Liver (tissue), 9 donors: ENCODE data around the gene F2RL1. TPM values are rescaled to one million over a fixed set of nuclear protein-coding genes. Genes with fewer than 3 reads are reported as not detected.

Experiments
- DNase-seq: peaks from one replicate; pipeline ENCODE4 v3.0.0-alpha.2; 2017; ENCODE audit warnings: low spot score
- H3K27ac ChIP-seq, 2 donors: one replicate each; pipeline ENCODE4 v1.7.0; 2013; ENCODE audit warnings: inconsistent platforms in 2 of 2, low read length in 2 of 2, control low read depth in 1 of 2, low read depth in 1 of 2, mild to moderate bottlenecking in 1 of 2
- H3K27me3 ChIP-seq, 4 donors: one replicate each; pipeline versions ENCODE4 v1.6.1 to v1.7.0; 2013; ENCODE audit warnings: low read length in 3 of 4, inconsistent platforms in 1 of 4, mild to moderate bottlenecking in 1 of 4, moderate library complexity in 1 of 4; ENCODE audit not compliant: control insufficient read depth in 4 of 4, insufficient read depth in 4 of 4
- H3K36me3 ChIP-seq, 4 donors: one replicate each; pipeline versions ENCODE4 v1.6.1 to v1.7.0; 2013; ENCODE audit warnings: low read length in 3 of 4, mild to moderate bottlenecking in 3 of 4, low read depth in 1 of 4, moderate library complexity in 1 of 4; ENCODE audit not compliant: control insufficient read depth in 4 of 4, insufficient read depth in 3 of 4
- H3K4me1 ChIP-seq, 4 donors: one replicate each; pipeline versions ENCODE4 v1.6.1 to v1.7.0; 2013; ENCODE audit warnings: low read length in 3 of 4, mild to moderate bottlenecking in 3 of 4, moderate library complexity in 1 of 4; ENCODE audit not compliant: control insufficient read depth in 4 of 4, insufficient read depth in 4 of 4
- H3K4me3 ChIP-seq, 3 donors: one replicate each; pipeline versions ENCODE4 v1.6.1 to v1.7.0; 2013; ENCODE audit warnings: low read length in 3 of 3, control low read depth in 1 of 3, low read depth in 1 of 3, mild to moderate bottlenecking in 1 of 3
- H3K9ac ChIP-seq, 2 donors: one replicate each; pipeline ENCODE4 v1.7.0; 2013; ENCODE audit warnings: low read length in 2 of 2, mild to moderate bottlenecking in 2 of 2, moderate library complexity in 2 of 2, control low read depth in 1 of 2, low read depth in 1 of 2
- H3K9me3 ChIP-seq, 4 donors: one replicate each; pipeline versions ENCODE4 v1.6.1 to v1.7.0; 2013; ENCODE audit warnings: low read length in 3 of 4; ENCODE audit not compliant: control insufficient read depth in 4 of 4
- EGR1 ChIP-seq, 2 donors: IDR thresholded peaks; 2 replicates each; pipeline ENCODE4 v1.6.1; 2016 to 2018; ENCODE audit warnings: antibody characterized with exemption in 2 of 2, low read depth in 2 of 2
- FOXA1 ChIP-seq: IDR thresholded peaks from 2 replicates; pipeline ENCODE4 v1.6.1; 2016; ENCODE audit warnings: antibody characterized with exemption
- FOXA2 ChIP-seq: IDR thresholded peaks from 2 replicates; pipeline ENCODE4 v1.6.1; 2016; ENCODE audit warnings: antibody characterized with exemption
- GABPA ChIP-seq, 2 donors: IDR thresholded peaks in 1 of 2; conservative IDR thresholded peaks in 1 of 2; 2 replicates each; pipeline ENCODE4 v1.6.1; 2016; ENCODE audit warnings: antibody characterized with exemption in 2 of 2, mild to moderate bottlenecking in 1 of 2, moderate library complexity in 1 of 2
- HNF4G ChIP-seq: IDR thresholded peaks from 2 replicates; pipeline ENCODE4 v1.6.1; 2016; ENCODE audit warnings: antibody characterized with exemption
- JUND ChIP-seq, 2 donors: IDR thresholded peaks; 2 replicates each; pipeline ENCODE4 v1.6.1; 2016; ENCODE audit warnings: antibody characterized with exemption in 2 of 2
- NR2F2 ChIP-seq: IDR thresholded peaks from 2 replicates; pipeline ENCODE4 v1.6.1; 2016; ENCODE audit warnings: antibody characterized with exemption
- RAD21 ChIP-seq, 2 donors: IDR thresholded peaks; 2 replicates each; pipeline ENCODE4 v1.6.1; 2016; ENCODE audit warnings: antibody characterized with exemption in 2 of 2, mild to moderate bottlenecking in 2 of 2
- SP1 ChIP-seq: IDR thresholded peaks from 2 replicates; pipeline ENCODE4 v1.6.1; 2018; ENCODE audit warnings: antibody characterized with exemption, mild to moderate bottlenecking
- YY1 ChIP-seq: IDR thresholded peaks from 2 replicates; pipeline ENCODE4 v1.6.1; 2016; ENCODE audit warnings: antibody characterized with exemption, mild to moderate bottlenecking
- WGBS: extraction: QIAGEN DNeasy Blood & Tissue Kit; methylation state at CpG from one replicate; pipeline ENCODE4 v1.1.7; 2013; 5-methylcytosine and 5-hydroxymethylcytosine counted together
- polyA plus RNA-seq, 2 donors: library from polyadenylated mRNA; stranded (reverse) in 1 of 2; unstranded in 1 of 2; fragments of 200-250 nt in 1 of 2; fragments of >200 nt in 1 of 2; fragmentation: Nextera tagmentation in 1 of 2; extraction: Ambion mirVana in 1 of 2; gene quantifications; one replicate each; pipeline versions ENCODE4 v1.2.1 to v1.2.3, GENCODE V29; 2013 to 2015
- total RNA-seq, 2 donors: library from RNA; depleted of rRNA; stranded (reverse); fragments of >200 nt; gene quantifications; one replicate each; pipeline ENCODE4 v1.2.3, GENCODE V29; 2014
- TF ChIP-seq, protein P1 (sequence below): fragments of 150-350 bp; IDR thresholded peaks from 2 replicates; pipeline ENCODE4 v1.5.1; 2017; ENCODE audit warnings: improper control_type of control experiment, low read depth, low read length; ENCODE audit not compliant: missing input control
- TF ChIP-seq, protein P2 (sequence below): IDR thresholded peaks from 2 replicates; pipeline ENCODE4 v1.6.1; 2016; ENCODE audit warnings: antibody characterized with exemption
- TF ChIP-seq, protein P3 (sequence below): IDR thresholded peaks from 2 replicates; pipeline ENCODE4 v1.6.1; 2016; ENCODE audit warnings: antibody characterized with exemption, mild to moderate bottlenecking
- TF ChIP-seq, protein P4 (sequence below): IDR thresholded peaks from 2 replicates; pipeline ENCODE4 v1.6.1; 2016; ENCODE audit warnings: antibody characterized with exemption
- donor health status: healthy.
- donor health status: healthy.
- donor health status: healthy.
- donor health status: healthy.
- donor health status: healthy.

F2RL1 gene
- total and polyA plus RNA-seq, 4 donors, result 3.1 to 8.9 (median 5.7) TPM

GRCh38 chr5:76861612-76862011 is 42.8 kb downstream of the F2RL1 start (continued):
- TF ChIP-seq, protein P1, sequence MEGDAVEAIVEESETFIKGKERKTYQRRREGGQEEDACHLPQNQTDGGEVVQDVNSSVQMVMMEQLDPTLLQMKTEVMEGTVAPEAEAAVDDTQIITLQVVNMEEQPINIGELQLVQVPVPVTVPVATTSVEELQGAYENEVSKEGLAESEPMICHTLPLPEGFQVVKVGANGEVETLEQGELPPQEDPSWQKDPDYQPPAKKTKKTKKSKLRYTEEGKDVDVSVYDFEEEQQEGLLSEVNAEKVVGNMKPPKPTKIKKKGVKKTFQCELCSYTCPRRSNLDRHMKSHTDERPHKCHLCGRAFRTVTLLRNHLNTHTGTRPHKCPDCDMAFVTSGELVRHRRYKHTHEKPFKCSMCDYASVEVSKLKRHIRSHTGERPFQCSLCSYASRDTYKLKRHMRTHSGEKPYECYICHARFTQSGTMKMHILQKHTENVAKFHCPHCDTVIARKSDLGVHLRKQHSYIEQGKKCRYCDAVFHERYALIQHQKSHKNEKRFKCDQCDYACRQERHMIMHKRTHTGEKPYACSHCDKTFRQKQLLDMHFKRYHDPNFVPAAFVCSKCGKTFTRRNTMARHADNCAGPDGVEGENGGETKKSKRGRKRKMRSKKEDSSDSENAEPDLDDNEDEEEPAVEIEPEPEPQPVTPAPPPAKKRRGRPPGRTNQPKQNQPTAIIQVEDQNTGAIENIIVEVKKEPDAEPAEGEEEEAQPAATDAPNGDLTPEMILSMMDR, result no peak

GRCh38 chr5:76863001-76863400 is 44.2 kb downstream of the F2RL1 start:
- no peaks in the 10 kb centered on the region for H3K27me3 ChIP-seq
- TF ChIP-seq, protein P2, sequence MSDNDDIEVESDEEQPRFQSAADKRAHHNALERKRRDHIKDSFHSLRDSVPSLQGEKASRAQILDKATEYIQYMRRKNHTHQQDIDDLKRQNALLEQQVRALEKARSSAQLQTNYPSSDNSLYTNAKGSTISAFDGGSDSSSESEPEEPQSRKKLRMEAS, result no peak
- TF ChIP-seq NR2F2 (no peak), SP1 (no peak), GABPA (IDR thresholded peaks at IDR 0.05 in 1 of 2, conservative IDR thresholded peaks at IDR 0.05 in 1 of 2) (no peak), JUND (IDR thresholded peaks at IDR 0.05) (no peak), HNF4G (no peak)
- TF ChIP-seq, protein P3, sequence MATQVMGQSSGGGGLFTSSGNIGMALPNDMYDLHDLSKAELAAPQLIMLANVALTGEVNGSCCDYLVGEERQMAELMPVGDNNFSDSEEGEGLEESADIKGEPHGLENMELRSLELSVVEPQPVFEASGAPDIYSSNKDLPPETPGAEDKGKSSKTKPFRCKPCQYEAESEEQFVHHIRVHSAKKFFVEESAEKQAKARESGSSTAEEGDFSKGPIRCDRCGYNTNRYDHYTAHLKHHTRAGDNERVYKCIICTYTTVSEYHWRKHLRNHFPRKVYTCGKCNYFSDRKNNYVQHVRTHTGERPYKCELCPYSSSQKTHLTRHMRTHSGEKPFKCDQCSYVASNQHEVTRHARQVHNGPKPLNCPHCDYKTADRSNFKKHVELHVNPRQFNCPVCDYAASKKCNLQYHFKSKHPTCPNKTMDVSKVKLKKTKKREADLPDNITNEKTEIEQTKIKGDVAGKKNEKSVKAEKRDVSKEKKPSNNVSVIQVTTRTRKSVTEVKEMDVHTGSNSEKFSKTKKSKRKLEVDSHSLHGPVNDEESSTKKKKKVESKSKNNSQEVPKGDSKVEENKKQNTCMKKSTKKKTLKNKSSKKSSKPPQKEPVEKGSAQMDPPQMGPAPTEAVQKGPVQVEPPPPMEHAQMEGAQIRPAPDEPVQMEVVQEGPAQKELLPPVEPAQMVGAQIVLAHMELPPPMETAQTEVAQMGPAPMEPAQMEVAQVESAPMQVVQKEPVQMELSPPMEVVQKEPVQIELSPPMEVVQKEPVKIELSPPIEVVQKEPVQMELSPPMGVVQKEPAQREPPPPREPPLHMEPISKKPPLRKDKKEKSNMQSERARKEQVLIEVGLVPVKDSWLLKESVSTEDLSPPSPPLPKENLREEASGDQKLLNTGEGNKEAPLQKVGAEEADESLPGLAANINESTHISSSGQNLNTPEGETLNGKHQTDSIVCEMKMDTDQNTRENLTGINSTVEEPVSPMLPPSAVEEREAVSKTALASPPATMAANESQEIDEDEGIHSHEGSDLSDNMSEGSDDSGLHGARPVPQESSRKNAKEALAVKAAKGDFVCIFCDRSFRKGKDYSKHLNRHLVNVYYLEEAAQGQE, result no peak
- no peak overlapping the region for H3K4me3 ChIP-seq
- peaks cover 0 to 2% (median 0%) of the 10 kb centered on the region in 4 donors for H3K4me1 ChIP-seq
- no peak for DNase-seq
- no peaks in the 10 kb centered on the region for H3K9me3 ChIP-seq
- no peaks in the 10 kb centered on the region for H3K36me3 ChIP-seq
- WGBS, result 46% methylated on average over 1 of the region's 1 CpG
- no peak overlapping the region for H3K9ac ChIP-seq
- no peak overlapping the region for H3K27ac ChIP-seq

GRCh38 chr5:76866503-76866902 is 47.7 kb downstream of the F2RL1 start:
- Histone ChIP-seq H3K4me3 (no peak overlapping the region), H3K9ac (no peak overlapping the region), H3K36me3 (no peaks in the 10 kb centered on the region), H3K4me1 (peaks cover 0 to 2% (median 0%) of the 10 kb centered on the region in 4 donors), H3K27ac (no peak overlapping the region), H3K9me3 (no peaks in the 10 kb centered on the region), H3K27me3 (no peaks in the 10 kb centered on the region)
- DNase-seq, result no peak
- 80% methylated on average over 2 of the region's 2 CpGs for WGBS
- TF ChIP-seq JUND (IDR thresholded peaks at IDR 0.05), result no peak
- TF ChIP-seq YY1, result no peak
- TF ChIP-seq FOXA2, result no peak
- TF ChIP-seq NR2F2, result no peak
- TF ChIP-seq, protein P4, sequence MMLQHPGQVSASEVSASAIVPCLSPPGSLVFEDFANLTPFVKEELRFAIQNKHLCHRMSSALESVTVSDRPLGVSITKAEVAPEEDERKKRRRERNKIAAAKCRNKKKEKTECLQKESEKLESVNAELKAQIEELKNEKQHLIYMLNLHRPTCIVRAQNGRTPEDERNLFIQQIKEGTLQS, result no peak
- TF ChIP-seq FOXA1, result no peak
- TF ChIP-seq, protein P1, result no peak
- TF ChIP-seq EGR1 (IDR thresholded peaks at IDR 0.05; ENCODE audit: low read depth in 2 of 2), result no peak
- TF ChIP-seq SP1, result no peak
- TF ChIP-seq RAD21 (IDR thresholded peaks at IDR 0.05), result no peak
- no peak for TF ChIP-seq HNF4G
- TF ChIP-seq, protein P3, result no peak
- no peak for TF ChIP-seq GABPA (IDR thresholded peaks at IDR 0.05 in 1 of 2, conservative IDR thresholded peaks at IDR 0.05 in 1 of 2)
